Left lung (tissue), 10 donors: Measurements from ENCODE around the gene DEPDC7. TPM values are rescaled to one million over a fixed set of nuclear protein-coding genes. Genes with fewer than 3 reads are reported as not detected.

Experiments used
- ATAC-seq: fragments of 200-7000 bp; cut with Tn5 transposase; one replicate; pipeline ENCODE4 v1.9.1; 2020; ENCODE audit warnings: moderate library complexity
- DNase-seq, 4 donors: peaks; one replicate each; pipeline ENCODE4 v3.0.0-alpha.2; 2013 to 2020
- H3K27ac ChIP-seq, 2 donors: fragments of 200-600 bp; sonication (generic) in 1 of 2; one replicate each; pipeline versions ENCODE4 v1.5.0 to v1.8.0; 2020 to 2021
- H3K27me3 ChIP-seq, 2 donors: fragments of 200-600 bp; sonication (generic) in 1 of 2; one replicate each; pipeline versions ENCODE4 v1.5.0 to v1.8.0; 2020 to 2021
- H3K36me3 ChIP-seq, 2 donors: fragments of 200-600 bp; sonication (generic) in 1 of 2; one replicate each; pipeline versions ENCODE4 v1.5.0 to v1.8.0; 2020 to 2021
- H3K4me1 ChIP-seq, 2 donors: fragments of 200-600 bp; one replicate each; pipeline ENCODE4 v1.8.0; 2021
- H3K4me3 ChIP-seq, 2 donors: fragments of 200-600 bp; sonication (generic) in 1 of 2; one replicate each; pipeline versions ENCODE4 v1.5.0 to v1.8.0; 2020 to 2021; ENCODE audit warnings: mild to moderate bottlenecking in 1 of 2
- H3K9me3 ChIP-seq, 2 donors: fragments of 200-600 bp; sonication (generic) in 1 of 2; one replicate each; pipeline versions ENCODE4 v1.5.0 to v1.8.0; 2020 to 2021
- intact Hi-C, 2 donors: fragments of 100-400 bp; cut with DNase I; formaldehyde crosslinking; loops; one replicate each; pipeline versions ENCODE4 v1.11.2 to v1.14.2; 2022
- polyA plus RNA-seq, 6 donors: library from polyadenylated mRNA; unstranded; fragments of 120-200 nt; gene quantifications; one replicate each; pipeline ENCODE4 v1.2.1, GENCODE V29; 2013; ENCODE audit not compliant: insufficient read length in 6 of 6
- total RNA-seq, 2 donors: library from RNA; stranded (reverse); fragmentation: NEBNext Ultra II Directional; extraction: Animal tissue kit (Norgen Biotek cat#: 25700); gene quantifications; one replicate each; pipeline ENCODE4 v1.2.1, GENCODE V29; 2021
- TF ChIP-seq, protein P1 (sequence below), 2 donors: fragments of 200-600 bp; sonication (generic) in 1 of 2; IDR thresholded peaks; one replicate each; pipeline versions ENCODE4 v1.5.0 to v1.8.0; 2021; ENCODE audit warnings: antibody characterized with exemption in 2 of 2
- donor health status: DM: no; HTN: yes; CAD: no.
- donor health status: DM: no; HTN: no; CAD: no.

The DEPDC7 gene
- total and polyA plus RNA-seq, 8 donors = 1.2 to 23.5 (median 18.5) TPM

DNA sequence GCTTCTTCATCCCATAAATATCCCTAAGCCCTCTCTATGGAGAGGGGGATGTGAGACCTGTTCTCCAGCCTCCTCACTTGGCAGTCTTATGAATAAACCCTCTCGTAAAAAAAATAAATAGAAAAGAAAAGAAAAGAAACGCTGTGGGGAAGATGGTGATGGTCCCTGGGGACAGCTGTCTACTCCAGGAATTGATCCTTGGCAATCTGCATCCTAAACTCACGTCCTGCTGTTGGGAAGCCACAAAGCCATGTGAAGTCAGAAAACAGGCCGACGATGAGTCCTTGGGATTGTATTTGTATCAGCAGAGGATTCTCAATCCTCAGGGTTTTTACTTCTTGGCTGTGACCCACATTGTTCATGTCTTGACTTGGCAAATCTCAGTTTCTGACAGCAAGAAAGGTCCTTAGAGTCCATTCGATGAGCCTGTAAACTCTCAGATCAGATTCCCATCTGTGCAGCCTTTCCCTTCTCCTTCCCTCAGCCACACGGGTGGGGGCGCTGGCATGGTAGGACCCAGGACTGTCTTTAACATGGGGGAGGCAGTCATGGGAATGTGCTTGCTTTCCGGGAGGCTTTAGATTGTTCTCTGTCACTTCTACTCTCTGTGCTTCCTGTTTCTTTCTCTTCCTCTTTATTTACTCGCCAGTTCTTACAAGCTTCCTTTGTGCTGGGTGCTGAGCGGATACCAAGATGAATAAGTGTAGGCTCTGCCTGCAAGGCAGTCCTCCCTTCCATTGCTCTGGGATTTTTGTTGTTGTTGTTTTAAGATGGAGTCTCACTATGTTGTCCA lies 48.6 kb downstream of the DEPDC7 start:
- DNase-seq = no peak
- TF ChIP-seq, protein P1, sequence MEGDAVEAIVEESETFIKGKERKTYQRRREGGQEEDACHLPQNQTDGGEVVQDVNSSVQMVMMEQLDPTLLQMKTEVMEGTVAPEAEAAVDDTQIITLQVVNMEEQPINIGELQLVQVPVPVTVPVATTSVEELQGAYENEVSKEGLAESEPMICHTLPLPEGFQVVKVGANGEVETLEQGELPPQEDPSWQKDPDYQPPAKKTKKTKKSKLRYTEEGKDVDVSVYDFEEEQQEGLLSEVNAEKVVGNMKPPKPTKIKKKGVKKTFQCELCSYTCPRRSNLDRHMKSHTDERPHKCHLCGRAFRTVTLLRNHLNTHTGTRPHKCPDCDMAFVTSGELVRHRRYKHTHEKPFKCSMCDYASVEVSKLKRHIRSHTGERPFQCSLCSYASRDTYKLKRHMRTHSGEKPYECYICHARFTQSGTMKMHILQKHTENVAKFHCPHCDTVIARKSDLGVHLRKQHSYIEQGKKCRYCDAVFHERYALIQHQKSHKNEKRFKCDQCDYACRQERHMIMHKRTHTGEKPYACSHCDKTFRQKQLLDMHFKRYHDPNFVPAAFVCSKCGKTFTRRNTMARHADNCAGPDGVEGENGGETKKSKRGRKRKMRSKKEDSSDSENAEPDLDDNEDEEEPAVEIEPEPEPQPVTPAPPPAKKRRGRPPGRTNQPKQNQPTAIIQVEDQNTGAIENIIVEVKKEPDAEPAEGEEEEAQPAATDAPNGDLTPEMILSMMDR (IDR thresholded peaks at IDR 0.05) = no peak
- Histone ChIP-seq H3K27me3 (no peaks in the 10 kb centered on the region), H3K36me3 (peaks cover 0 to 75% of the 10 kb centered on the region in 2 donors), H3K9me3 (no peaks in the 10 kb centered on the region), H3K4me3 (no peak overlapping the region), H3K4me1 (peaks cover 0 to 26% of the 10 kb centered on the region in 2 donors), H3K27ac (peak overlapping the region; percentile 53 to 82)
- ATAC-seq = peak; percentile 19
- intact Hi-C loops = no loop called here

- H3K9me3 ChIP-seq = no peaks in the 10 kb centered on the region
- no peaks in the 10 kb centered on the region for H3K27me3 ChIP-seq
- no peak overlapping the region for H3K4me3 ChIP-seq
- ATAC-seq = no peak
- DNase-seq = no peak
- peak overlapping the region in 1 of 2 donors; percentile 82 for H3K27ac ChIP-seq
- TF ChIP-seq, protein P1 (IDR thresholded peaks at IDR 0.05) = no peak
- intact Hi-C loops = no loop called here
- H3K4me1 ChIP-seq = peaks cover 0 to 26% of the 10 kb centered on the region in 2 donors
- H3K36me3 ChIP-seq = peaks cover 0 to 75% of the 10 kb centered on the region in 2 donors
These were observed 49.2 kb downstream of the DEPDC7 start for GRCh38 chr11:33064866-33065265.

DNA sequence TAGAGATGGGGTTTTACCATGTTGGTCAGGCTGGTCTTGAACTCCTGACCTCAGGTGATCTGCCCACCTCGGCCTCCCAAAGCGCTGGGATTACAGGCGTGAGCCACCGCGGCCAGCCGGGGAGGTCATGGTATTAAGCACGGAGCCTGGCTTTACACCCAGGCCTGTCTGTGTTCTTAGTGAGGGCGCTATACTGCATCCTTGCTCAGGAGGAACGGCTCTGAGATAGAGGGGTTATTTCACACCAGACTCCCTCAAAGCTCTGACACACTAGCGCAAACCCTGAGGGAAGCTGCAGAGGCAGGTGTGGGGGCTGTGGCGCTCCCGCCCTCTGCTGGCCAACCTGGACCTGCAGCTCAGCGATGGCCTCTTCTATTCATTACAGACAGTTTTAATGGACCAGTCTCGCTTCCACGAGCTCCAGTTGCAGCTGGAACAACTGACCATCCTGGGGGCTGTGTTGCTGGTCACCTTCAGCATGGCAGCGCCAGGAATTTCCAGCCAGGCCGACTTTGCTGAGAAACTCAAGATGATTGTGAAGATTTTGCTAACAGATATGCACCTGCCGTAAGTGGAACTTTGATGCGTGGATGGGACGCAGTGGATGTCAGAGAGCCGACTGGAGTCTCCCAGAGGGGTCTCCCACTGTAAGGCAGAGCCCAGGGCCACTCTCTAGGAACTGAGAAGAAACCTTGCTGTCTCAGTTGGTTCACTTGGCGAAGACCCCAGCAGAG lies 49.9 kb downstream of the DEPDC7 start:
- no peaks in the 10 kb centered on the region for H3K27me3 ChIP-seq
- TF ChIP-seq, protein P1 (IDR thresholded peaks at IDR 0.05) = peak; percentile 80 to 85
- intact Hi-C loops = loop anchor here in 1 of 2 donors (2.0 kb wide), 1 partner anchor 105 kb away; no protein-coding TSS in a partner anchor
- DNase-seq (peak; percentile 34 to 90 (median 64)), ATAC-seq (peak; percentile 95)
- no peaks in the 10 kb centered on the region for H3K9me3 ChIP-seq
- peaks cover 0 to 74% of the 10 kb centered on the region in 2 donors for H3K36me3 ChIP-seq
- peaks cover 0 to 26% of the 10 kb centered on the region in 2 donors for H3K4me1 ChIP-seq
- H3K27ac ChIP-seq = no peak overlapping the region
- H3K4me3 ChIP-seq = no peak overlapping the region

DNA sequence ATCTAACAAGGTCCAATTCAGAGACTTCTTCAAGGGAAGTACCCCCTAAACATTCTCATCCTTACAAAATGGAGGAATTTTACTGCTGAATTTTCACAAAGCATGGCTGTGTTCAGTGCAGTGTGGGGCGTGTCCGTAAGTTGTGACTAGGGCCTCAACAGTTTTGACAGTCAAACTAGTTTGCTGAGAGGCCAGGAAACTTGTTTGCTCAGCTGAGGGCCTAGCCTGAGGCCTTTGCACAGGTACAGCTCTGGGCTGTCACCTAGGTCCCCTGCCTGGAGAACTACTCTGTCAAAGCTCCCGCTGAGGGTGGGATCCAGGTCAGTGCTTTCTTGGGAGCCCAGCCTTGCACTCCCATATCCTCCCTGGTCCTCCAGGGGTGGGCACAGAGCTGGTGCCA lies 51.6 kb downstream of the DEPDC7 start:
- no peak overlapping the region for H3K27ac ChIP-seq
- TF ChIP-seq, protein P1 (IDR thresholded peaks at IDR 0.05) = no peak
- peaks cover 0 to 74% of the 10 kb centered on the region in 2 donors for H3K36me3 ChIP-seq
- intact Hi-C loops = loop anchor here in 1 of 2 donors (2.0 kb wide), 1 partner anchor 106 kb away; no protein-coding TSS in a partner anchor
- DNase-seq (no peak), ATAC-seq (no peak)
- peaks cover 0 to 26% of the 10 kb centered on the region in 2 donors for H3K4me1 ChIP-seq
- H3K4me3 ChIP-seq = no peak overlapping the region
- no peaks in the 10 kb centered on the region for H3K9me3 ChIP-seq
- H3K27me3 ChIP-seq = no peaks in the 10 kb centered on the region
